ENCODE data around the gene PYGO1. TPM values are rescaled to one million over a fixed set of nuclear protein-coding genes. Genes with fewer than 3 reads are reported as not detected.
"Not testable (repeated sequence)": the region's sequence is repeated elsewhere in the genome, so short reads cannot be mapped to it uniquely, and the experiment has no call there.

Gene PYGO1
- polyA plus RNA-seq, 3 donors, result 13.5 to 16.0 (median 15.5) TPM

DNA sequence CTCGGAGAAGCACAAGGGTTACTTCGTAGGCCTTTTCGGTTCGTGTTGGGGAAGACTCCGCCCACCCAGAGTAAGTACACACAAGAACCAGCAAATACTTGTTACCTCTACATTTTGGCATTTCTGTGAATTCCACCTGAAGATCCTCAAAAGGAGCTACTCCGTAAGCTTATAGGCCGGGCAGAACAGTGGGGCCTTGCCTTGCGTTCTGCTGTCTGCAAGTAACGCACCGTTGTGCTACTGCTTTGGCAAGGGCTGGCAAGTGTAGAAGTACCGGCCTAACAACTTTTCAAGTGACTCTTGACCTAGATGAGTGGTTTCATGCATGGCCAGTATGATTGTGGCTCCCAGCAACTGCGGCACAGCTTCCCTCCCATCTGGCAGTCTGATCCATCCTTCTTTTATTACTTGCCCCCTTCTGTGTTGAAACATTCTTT is 73.7 kb downstream of the PYGO1 start:
- DNase-seq, result no peak

DNA sequence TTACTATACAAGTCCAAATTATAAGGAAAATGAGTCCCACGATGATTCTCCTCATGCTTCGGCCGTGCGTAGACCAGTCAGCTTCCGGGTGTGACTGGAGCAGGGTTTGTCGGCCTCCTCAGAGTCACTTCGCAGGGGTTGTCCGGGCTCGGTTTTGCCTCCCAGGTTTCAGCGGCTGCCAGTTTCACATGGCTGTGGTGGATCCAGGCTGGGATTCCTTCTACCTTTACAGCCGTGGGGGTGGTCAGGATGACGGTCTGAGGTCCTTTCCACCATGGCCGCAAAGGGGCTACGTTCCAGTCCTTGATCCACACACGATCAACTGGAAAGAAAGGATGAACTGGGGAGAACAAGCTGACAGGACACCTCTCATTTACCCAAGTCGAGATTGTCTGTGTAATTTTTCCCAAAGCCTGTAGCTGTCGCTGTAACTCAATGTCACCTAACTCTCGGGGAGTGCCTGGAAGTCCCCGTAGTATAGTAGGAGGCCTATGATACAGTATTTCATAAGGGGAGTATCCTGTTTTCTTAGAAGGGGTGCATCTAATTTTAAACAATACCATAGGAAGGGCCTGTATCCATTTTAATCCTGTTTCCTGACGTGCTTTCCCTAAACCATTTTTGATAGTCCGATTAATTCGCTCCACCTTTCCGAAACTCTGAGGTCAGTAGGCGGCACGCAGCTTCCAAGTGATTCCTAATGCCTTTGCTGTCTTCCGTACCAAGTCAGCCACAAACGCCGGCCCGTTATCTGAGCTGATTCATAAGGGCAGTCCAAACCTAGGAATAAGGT is 74.3 kb downstream of the PYGO1 start:
- DNase-seq, result not testable (repeated sequence)

DNA sequence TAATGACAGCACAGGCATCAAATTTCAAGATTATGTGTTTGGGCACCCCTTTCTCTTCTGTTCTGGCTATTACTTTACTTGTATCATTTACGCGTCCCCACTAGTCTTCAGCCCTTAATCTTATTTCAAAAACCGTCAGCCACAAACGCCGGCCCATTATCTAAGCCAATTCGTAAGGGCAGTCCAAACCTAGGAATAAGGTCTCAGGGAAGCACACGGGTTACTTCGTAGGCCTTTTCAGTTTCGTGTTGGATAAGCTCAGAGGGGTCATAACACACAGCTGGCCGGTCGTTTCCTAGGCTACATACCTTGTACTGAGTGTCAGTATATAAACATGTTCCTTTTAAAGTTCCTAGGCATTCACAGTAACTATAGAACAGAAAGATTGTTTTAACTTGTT is 75.0 kb downstream of the PYGO1 start:
- DNase-seq, result no peak

DNA sequence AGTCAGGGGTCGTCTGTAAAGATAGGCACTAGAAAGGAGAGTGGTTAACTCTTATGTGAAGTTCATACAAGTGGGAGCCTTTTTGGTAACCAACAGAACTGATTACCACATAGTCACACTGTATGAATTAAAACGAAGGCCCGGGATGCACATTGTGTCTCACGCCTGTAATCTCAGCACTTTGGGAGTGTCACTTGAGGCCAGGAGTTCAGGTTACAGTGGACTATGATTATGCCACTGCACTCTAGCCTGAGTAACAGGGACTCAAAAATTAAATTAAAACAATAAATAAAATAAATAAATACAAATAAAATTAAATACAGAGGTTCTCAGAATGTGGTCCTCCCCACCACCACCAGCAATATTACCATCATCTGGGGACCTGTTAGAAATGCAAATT is 80.6 kb downstream of the PYGO1 start:
- no peak for DNase-seq

DNA sequence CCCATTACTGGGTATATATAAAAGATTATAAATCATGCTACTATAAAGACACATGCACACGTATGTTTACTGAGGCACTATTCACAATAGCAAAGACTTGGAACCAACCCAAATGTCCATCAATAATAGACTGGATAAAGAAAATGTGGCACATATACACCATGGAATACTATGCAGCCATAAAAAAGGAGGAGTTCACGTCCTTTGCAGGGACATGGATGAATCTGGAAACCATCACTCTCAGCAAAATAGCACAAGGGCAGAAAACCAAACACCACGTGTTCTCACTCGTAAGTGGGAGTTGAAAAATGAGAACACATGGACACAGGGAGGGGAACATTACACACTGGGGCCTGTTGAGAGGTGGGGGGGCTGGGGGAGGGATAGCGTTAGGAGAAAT is 82.7 kb downstream of the PYGO1 start:
- DNase-seq, result not testable (repeated sequence)

DNA sequence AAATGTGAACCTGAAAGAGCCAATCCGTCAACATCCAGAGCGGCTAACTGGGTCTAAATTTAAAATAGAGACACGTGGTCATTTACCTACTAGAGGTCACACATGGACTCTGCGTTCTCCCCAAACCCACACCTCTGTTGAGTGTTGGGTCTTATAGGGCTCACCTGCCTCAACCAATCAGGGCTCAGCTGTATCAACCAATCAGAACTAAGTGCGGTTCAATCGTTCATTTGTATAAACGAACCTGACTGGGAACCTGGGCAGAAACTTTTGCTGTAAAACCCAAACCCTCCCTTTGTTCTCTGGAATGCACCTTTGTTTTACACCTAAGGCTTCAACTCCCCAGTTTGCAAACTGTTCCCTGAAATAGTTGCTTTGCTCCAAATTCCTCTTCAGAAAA is 89.0 kb downstream of the PYGO1 start:
- DNase-seq, result no peak

DNA sequence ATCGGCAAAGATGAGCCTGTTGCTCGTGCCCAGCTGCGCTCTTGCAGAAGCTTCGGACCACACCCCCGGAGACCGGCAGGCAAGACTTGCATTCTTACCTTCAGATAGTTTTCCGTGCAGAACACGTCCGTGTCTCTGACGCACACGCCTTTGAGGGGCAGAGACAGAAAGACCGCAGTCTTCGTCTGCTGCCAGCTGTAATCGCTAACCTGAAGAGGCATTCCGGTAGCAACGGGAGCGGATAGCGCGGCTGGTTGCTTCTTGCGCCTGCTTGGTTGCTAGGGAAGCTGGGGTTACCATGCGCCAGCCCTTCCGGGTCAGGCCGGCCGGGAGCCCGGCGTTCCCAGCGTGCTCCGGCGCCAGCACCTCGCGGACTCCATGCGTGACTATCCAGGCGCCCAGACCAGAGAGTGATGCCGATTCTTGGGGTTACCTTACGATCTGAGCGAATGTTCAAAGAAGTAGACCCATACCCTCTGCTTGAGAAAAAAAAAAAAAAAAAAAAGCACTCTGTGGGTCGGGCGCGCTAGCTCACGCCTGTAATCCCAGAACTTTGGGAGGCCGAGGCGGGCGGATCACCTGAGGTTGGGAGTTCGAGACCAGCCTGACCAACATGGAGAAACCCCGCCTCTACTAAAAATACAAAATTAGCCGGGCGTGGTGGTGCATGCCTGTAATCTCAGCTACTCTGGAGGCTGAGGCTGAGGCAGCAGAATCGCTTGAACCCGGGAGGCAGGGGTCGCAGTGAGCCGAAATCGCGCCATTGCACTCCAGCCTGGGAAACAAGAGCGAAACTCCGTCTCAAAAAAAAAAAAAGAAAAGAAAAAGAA is 89.8 kb downstream of the PYGO1 start:
- DNase-seq, result peak; percentile 84

DNA sequence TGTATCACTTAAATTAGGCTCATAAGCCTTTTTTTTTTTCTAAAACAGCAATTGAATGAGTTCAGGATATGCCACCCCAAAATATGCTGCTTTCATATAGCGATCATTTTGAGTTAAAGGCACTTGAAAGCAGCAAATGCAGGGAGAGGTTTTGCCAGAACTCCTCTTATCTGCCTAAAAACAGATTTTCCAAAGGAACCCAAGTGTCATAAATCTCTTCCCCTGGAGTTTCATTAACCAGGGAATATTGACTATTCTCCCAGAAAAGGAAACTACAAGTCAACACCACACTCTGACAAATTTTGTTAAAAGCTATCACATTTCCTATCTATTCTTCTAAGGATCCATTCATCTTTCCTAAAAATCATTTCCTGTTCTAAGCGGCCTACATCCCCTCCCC is 91.4 kb downstream of the PYGO1 start:
- DNase-seq, result no peak

DNA sequence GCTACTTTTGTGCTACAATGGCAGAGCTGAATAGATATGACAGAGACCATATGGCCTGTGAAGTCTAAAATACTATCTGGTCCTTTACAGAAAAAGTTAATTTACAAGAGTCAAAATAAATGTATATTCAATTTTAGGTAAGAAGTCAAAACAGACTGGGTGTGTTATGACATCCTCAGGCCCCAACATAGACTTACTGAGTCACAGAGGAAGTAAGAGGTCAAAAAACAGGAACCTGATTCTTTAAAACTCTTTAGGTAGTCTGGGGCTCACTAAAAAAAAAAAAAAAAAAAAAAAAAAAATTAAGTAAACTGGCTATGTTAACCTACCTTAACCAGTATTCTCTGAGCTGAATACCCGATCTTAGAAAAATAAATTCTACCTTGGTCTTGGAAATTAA is 93.2 kb downstream of the PYGO1 start:
- DNase-seq, result no peak

DNA sequence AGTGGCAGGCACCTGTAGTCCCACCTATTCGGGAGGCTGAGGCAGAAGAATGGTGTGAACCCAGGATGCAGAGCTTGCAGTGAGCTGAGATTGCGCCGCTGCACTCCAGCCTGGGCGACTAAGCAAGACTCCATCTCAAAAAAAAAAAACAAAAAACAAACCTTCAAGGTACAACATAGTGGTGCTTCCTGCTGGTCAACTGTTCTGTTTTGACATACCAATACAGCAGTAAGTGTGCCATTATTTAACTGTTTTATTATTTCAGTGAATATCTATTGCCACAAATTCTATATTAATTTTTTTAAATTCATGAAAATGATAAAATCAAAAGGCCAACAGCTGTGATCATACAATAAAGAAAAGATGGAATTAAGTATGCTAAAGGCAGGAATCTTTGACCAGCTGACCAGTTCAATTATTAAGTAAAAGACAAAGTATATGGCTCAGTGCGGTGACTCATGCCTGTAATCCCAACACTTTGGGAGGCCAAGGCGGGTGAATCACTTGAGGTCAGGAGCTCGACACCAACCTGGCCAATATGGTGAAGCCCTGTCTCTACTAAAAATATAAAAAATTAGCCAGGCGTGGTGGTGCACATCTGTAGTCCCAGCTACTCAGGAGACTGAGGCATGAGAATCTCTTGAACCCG is 99.1 kb downstream of the PYGO1 start:
- DNase-seq, result not testable (repeated sequence)

Other genes starting within 250 kb of the PYGO1 start
- 10 to 100 TPM; 48.5 to 59.0 (median 48.8) TPM for gene CCPG1, start 180.0 kb downstream of the PYGO1 start, polyA plus RNA-seq (ENCODE audit: insufficient read length in 3 of 3)
- gene PIERCE2, start 179.8 kb downstream of the PYGO1 start, polyA plus RNA-seq (ENCODE audit: insufficient read length in 3 of 3), result 1 to 10 TPM; 5.8 to 7.3 (median 6.0) TPM
- gene DNAAF4, start 80.1 kb downstream of the PYGO1 start, polyA plus RNA-seq (ENCODE audit: insufficient read length in 3 of 3), result 10 to 100 TPM in 1 of 3 donors, 1 to 10 TPM in 2; 9.4 to 10.3 (median 9.8) TPM
- gene PRTG, start 154.8 kb upstream of the PYGO1 start, polyA plus RNA-seq (ENCODE audit: insufficient read length in 3 of 3), result 10 to 100 TPM; 12.1 to 12.5 (median 12.4) TPM